Mammary epithelial cell (primary cell): ENCODE measurements around the gene CACNA1G.

ENCODE experiments used
- EZH2 ChIP-seq: IDR thresholded peaks from 2 replicates; pipeline ENCODE4 v1.6.1; 2012; ENCODE audit warnings: low read length, inconsistent platforms, borderline replicate concordance
- TF ChIP-seq, protein P1 (sequence below), 2 donors: IDR thresholded peaks in 1 of 2; conservative IDR thresholded peaks in 1 of 2; 2 replicates each; pipeline ENCODE4 v1.5.1; 2011 to 2012; ENCODE audit warnings: inconsistent platforms in 2 of 2, low read length in 2 of 2, mild to moderate bottlenecking in 2 of 2, control low read depth in 1 of 2, low read depth in 1 of 2; ENCODE audit not compliant: insufficient read depth in 1 of 2; ENCODE audit errors: extremely low read depth in 1 of 2

DNA sequence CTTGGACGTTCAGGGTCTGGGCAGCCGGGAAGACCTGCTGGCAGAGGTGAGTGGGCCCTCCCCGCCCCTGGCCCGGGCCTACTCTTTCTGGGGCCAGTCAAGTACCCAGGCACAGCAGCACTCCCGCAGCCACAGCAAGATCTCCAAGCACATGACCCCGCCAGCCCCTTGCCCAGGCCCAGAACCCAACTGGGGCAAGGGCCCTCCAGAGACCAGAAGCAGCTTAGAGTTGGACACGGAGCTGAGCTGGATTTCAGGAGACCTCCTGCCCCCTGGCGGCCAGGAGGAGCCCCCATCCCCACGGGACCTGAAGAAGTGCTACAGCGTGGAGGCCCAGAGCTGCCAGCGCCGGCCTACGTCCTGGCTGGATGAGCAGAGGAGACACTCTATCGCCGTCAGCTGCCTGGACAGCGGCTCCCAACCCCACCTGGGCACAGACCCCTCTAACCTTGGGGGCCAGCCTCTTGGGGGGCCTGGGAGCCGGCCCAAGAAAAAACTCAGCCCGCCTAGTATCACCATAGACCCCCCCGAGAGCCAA is 65.6 kb downstream of the CACNA1G start:
- TF ChIP-seq, protein P1, sequence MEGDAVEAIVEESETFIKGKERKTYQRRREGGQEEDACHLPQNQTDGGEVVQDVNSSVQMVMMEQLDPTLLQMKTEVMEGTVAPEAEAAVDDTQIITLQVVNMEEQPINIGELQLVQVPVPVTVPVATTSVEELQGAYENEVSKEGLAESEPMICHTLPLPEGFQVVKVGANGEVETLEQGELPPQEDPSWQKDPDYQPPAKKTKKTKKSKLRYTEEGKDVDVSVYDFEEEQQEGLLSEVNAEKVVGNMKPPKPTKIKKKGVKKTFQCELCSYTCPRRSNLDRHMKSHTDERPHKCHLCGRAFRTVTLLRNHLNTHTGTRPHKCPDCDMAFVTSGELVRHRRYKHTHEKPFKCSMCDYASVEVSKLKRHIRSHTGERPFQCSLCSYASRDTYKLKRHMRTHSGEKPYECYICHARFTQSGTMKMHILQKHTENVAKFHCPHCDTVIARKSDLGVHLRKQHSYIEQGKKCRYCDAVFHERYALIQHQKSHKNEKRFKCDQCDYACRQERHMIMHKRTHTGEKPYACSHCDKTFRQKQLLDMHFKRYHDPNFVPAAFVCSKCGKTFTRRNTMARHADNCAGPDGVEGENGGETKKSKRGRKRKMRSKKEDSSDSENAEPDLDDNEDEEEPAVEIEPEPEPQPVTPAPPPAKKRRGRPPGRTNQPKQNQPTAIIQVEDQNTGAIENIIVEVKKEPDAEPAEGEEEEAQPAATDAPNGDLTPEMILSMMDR (conservative IDR thresholded peaks at IDR 0.05 in 1 of 2, IDR thresholded peaks at IDR 0.05 in 1 of 2; ENCODE audit: extremely low read depth in 1 of 2, insufficient read depth in 1 of 2, low read depth in 1 of 2, low read length in 2 of 2): peak; percentile 62 to 80
- no peak for TF ChIP-seq EZH2
